Stimulated activated CD8-positive, alpha-beta memory T cell treated with anti-CD3 and anti-CD28 coated beads, Interleukin-15, amount 100 ng/mL, for 48 hours (primary cell): ENCODE data around the gene CDRT4.

Source experiments
- DNase-seq, 2 donors: peaks; one replicate each; pipeline ENCODE4 v3.0.0-alpha.2; 2020; ENCODE audit warnings: low read depth in 2 of 2

Gene CDRT4

GRCh38 chr17:15431766-15432165 lies 35.7 kb downstream of the CDRT4 start:
- DNase-seq, result no peak

DNA sequence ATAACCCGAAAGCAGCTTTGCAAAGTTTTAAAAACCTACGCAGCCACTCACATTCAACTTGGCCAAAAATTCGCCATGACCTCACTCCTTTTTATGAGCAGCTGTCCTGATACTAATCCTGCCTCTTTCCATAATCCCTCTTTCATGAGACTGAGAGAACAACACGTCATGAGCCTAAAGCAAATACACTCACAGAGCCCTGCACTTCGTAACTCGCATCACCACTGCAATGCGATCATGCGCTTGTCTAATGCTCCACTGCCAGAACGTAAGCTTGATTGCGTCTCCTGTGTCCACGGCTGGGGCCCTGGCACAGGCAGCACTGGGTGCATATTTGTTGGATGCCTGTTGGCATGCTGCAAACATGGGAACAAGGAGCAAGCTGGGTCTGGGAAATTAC lies 36.2 kb downstream of the CDRT4 start:
- DNase-seq, result no peak

DNA sequence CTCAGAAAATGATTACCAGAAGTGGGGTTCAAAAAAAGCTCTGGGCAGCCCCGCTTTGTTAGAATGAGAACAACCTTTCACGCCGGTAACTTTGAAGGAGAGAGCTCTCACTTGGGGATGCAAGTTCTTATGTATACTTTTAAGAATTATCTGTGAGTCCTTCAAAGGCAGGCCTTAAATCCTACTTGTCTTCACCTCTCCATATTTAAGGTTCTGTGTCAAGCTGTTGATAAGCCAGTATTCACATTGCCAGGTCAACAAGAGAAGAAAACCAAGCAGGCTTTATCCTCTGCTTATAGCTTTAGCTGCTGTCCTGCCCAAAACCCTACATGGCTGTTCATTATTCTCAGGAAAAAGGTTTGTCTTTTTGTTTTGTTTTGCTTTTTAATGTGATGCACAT lies 42.9 kb downstream of the CDRT4 start:
- DNase-seq, result no peak

DNA sequence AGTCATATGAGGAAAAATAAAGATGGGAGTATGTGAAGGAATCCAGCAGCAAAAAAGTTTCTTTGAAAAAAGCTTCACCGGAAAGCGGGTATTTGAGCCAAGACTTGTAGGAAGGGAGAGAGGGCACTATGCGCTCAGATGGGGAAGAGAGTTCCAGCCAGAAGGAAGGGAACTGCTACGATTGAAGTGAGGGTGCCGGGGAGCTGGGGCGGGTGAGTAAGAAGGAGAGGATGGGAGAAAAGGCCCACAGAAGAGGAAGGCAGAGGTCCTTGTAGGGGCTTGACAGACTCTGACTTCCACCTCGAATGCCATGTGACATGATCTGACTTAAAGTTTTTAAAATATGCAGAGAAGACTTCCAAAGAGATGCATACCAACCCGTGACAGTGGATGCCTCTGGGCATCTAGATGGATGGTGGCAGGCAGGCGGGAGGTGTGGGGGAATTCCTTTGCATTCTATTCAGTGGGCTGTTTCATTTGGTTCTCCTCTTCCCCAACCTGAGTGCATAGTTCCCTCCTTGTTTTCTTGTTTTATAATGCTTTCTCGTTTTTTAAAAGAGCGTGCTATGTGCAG lies 44.9 kb downstream of the CDRT4 start:
- no peak for DNase-seq

GRCh38 chr17:15418781-15419180 lies 48.6 kb downstream of the CDRT4 start:
- no peak for DNase-seq

- DNase-seq, result no peak
These were observed 52.7 kb downstream of the CDRT4 start for GRCh38 chr17:15414532-15415306.

DNA sequence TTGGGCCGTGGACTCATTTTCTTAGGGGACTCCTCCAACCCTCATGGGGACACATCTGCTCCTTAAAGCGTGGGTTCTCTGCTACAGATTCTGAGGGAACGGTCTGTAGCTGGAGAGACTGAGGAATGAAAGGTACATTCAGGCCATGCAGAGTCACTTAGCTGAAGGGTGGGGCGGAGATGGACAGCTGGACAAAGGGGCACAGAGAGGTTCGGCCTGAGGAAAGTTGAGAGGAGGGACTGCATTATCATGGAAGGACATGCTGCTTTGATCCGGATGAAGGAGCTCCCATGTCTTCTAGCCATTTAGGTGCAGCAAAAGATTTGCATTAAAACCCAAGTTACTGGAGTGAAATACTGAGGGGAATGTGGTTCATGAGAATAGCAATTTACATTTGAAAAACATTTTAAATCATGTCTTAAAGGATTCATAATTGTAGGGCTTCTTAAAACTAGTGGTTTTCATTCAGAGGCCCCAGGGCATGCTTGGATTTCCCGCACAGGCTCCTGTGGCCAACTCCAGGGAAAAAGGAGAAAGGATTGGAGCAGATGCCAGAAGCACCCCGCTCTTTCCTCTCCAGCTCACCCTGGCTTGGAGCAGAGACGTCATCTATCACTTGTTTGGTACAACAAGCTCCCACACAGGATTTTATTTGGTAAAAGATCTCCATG lies 54.2 kb downstream of the CDRT4 start:
- DNase-seq, result no peak

- DNase-seq, result no peak
These were observed 54.8 kb downstream of the CDRT4 start for GRCh38 chr17:15412606-15413005.

DNA sequence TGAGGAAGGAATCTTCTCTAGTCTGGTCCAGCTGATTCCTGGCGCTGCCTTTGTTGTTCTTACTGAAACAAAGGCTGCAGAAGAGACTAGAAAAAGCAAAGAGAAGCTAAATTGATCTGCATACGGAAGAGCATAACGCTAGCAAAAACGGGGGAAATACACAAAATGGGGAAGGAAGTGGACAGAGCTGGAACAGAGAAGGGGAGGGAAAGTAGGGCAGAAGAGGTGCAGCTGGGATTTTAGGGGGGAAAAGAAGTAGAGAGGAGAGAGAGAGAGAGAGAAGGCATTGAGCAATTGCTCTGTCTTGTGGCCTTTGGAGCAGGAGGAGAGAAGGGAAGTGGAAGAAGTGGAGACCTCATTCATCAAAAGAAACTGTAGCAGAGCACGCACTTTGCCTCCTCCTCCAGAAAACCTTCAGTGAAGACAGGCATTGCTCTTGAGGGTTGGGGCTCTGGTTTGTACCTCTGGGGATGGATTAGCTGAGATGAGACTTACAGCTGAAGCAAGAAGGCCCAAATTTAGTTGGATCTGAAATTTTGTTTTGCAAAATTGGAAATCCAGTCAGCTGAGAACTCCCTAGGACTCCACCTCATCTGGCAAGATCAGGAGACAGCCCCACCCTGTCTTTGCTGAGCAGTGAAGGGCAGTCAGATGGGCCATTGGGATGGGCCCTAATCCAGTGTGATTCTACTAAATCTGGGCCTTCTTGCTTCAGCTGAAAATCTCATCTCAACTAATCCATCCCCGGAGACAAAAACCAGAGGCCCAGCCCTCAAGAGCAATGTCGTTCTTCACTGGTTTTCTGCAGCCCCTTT lies 55.8 kb downstream of the CDRT4 start:
- DNase-seq, result no peak

- DNase-seq, result no peak
These were observed 57.6 kb downstream of the CDRT4 start for GRCh38 chr17:15409721-15410250.

- DNase-seq, result no peak
These were observed 58.6 kb downstream of the CDRT4 start for GRCh38 chr17:15408803-15409202.

GRCh38 chr17:15406081-15406480 lies 61.3 kb downstream of the CDRT4 start:
- DNase-seq, result no peak

GRCh38 chr17:15405058-15405415 lies 62.4 kb downstream of the CDRT4 start:
- DNase-seq, result no peak

DNA sequence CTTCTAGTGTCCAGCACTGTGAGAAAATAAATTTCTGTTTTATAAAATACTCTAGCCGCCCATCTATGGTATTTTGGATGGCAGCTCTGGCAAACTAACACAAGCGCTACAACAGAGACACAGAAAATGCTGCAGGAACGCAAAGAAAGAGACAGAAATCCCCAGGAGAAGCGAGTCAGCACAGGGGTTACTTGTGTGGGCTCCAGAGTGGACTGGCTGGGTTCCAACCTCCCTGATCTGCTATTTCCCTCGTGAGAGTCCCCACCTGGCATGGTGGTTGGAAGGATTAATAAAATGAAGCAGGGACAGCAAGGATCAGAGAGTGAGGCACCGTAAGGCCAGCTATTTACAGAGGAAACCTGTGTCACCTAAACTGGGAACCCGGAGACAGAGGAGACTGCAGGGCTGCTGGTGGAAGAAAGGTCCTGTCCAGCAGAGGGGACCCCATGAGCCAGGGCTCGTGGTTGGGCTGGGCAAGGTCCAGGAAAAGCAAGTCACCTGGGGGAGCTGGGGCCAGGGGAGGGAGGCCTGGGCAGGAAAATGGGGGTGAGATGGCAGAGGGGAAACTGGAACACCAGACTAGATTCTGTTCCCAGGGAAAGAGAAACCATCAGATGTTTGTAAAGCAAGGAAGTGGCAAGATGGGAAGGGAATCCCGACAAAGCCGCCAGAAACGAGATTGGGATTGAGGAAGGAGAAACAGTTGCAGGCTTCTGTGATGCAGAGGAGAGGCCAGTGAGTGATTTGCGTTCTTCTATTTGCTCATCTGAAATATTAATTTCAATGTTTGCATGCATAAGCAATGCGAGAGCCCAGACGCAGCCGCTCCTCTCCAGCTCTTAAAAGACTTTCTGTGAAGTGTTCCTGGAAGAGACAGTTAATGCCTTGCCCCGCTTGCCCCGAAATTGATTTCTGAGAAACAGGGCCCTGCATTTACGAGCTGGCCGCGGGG lies 63.0 kb downstream of the CDRT4 start:
- no peak for DNase-seq

DNA sequence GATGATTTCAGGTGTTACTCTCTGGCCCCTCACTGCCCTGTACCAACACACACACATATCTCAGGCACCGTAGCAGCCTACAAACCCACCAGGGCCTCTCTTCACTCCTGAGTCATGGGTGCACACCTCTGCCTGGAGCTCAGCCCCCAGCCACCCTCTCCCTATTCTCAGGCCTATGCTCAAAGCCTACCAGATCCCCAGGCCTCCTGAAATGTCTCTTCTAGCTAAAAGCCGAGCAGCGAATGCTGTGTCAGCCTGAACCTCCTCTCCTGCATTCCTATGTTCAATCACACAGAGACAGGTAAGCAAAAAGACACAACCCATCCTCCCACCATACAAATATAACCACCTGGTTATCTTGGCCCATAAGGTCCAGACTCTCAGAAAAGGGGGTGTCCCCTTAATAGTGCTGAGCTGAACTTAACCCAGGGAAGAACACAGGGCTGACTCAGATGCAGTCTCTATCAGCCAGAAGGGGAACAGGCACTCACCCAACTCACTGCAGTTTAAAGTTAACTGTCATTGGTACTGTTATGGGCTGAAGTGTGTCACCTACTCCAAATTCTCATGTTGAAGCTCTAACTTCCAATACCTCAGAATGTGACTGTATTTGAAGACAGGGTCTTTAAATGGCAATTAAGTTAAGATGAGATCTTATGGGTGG lies 64.0 kb downstream of the CDRT4 start:
- no peak for DNase-seq

DNA sequence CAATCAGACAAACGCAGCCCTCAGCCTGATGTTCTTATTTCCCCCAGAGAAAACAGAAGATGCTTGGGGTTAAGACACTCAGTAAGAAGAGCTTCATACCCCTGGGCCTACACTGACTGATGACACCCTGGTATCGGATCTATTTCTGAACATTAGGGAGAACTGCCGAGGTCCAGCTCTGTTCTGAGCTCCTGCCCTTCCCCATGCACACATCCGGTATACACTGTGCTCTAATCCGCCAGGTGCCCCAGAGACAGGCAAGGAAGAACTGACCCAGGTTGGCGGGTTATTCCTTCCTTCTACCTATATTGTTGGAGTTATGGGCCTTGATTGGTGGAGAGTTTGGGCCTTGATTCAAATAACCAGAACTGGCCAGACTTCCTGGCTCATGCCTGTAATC lies 68.0 kb downstream of the CDRT4 start:
- DNase-seq, result no peak

GRCh38 chr17:15398736-15399331 lies 68.6 kb downstream of the CDRT4 start:
- DNase-seq, result no peak

- no peak for DNase-seq
These were observed 69.1 kb downstream of the CDRT4 start for GRCh38 chr17:15398291-15398690.

- DNase-seq, result no peak
These were observed 69.8 kb downstream of the CDRT4 start for GRCh38 chr17:15397620-15398019.

- DNase-seq, result no peak
These were observed 72.3 kb downstream of the CDRT4 start for GRCh38 chr17:15395091-15395490.
